ENCODE results near the gene CYB561D2. TPM values are rescaled to one million over a fixed set of nuclear protein-coding genes. Genes with fewer than 3 reads are reported as not detected.
A peak's percentile ranks its signal among the peaks of the same experiment; 100 is the strongest.

The CYB561D2 gene
- total and polyA plus RNA-seq, 8 donors, result 8.5 to 28.3 (median 11.2) TPM

- H3K4me1 ChIP-seq, result peaks cover 0 to 14% of the 10 kb centered on the region in 2 donors
- intact Hi-C loops (cut with DNase I), result no loop called here
- H3K36me3 ChIP-seq, result peaks cover 0 to 4% of the 10 kb centered on the region in 2 donors
- H3K27ac ChIP-seq, result no peak overlapping the region
- no peaks in the 10 kb centered on the region for H3K9me3 ChIP-seq
- no peak for TF ChIP-seq CTCF (IDR thresholded peaks at IDR 0.05)
- peaks cover 0 to 3% of the 10 kb centered on the region in 2 donors for H3K27me3 ChIP-seq
- no peak for ATAC-seq
- peak overlapping the region in 1 of 2 donors; percentile 48 for H3K4me3 ChIP-seq
- DNase-seq, result peak in 1 of 4 donors; percentile 72
Observed at GRCh38 chr3:50365842-50366220, 15.2 kb downstream of the CYB561D2 start.

- no peak for DNase-seq
Observed at GRCh38 chr3:50369012-50369670, 18.5 kb downstream of the CYB561D2 start.

GRCh38 chr3:50370594-50370993 lies 19.9 kb downstream of the CYB561D2 start:
- DNase-seq (peak in 1 of 4 donors; percentile 47), ATAC-seq (no peak)
- Histone ChIP-seq H3K9me3 (no peaks in the 10 kb centered on the region), H3K36me3 (peaks cover 0 to 4% of the 10 kb centered on the region in 2 donors), H3K4me3 (no peak overlapping the region), H3K4me1 (peaks cover 0 to 4% of the 10 kb centered on the region in 2 donors), H3K27me3 (peaks cover 0 to 3% of the 10 kb centered on the region in 2 donors), H3K27ac (no peak overlapping the region)
- TF ChIP-seq CTCF (IDR thresholded peaks at IDR 0.05), result no peak
- intact Hi-C loops (cut with DNase I), result loop anchor here in 1 of 2 donors (10.0 kb wide), 1 partner anchor 164 kb away; no protein-coding TSS in a partner anchor

More at GRCh38 chr3:50369012-50369670, 18.5 kb downstream of the CYB561D2 start:
- no peak for TF ChIP-seq CTCF (IDR thresholded peaks at IDR 0.05)
- no peak overlapping the region for H3K27ac ChIP-seq
- peaks cover 0 to 14% of the 10 kb centered on the region in 2 donors for H3K4me1 ChIP-seq
- H3K36me3 ChIP-seq, result peaks cover 0 to 4% of the 10 kb centered on the region in 2 donors
- peaks cover 0 to 3% of the 10 kb centered on the region in 2 donors for H3K27me3 ChIP-seq
- no peaks in the 10 kb centered on the region for H3K9me3 ChIP-seq
- intact Hi-C loops (cut with DNase I), result no loop called here
- no peak for ATAC-seq
- no peak overlapping the region for H3K4me3 ChIP-seq

- no peak for ATAC-seq
- Histone ChIP-seq H3K4me3 (no peak overlapping the region), H3K4me1 (no peaks in the 10 kb centered on the region), H3K36me3 (peaks cover 0 to 4% of the 10 kb centered on the region in 2 donors), H3K9me3 (no peaks in the 10 kb centered on the region), H3K27ac (no peak overlapping the region), H3K27me3 (peaks cover 0 to 3% of the 10 kb centered on the region in 2 donors)
- intact Hi-C loops (cut with DNase I), result loop anchor here in 1 of 2 donors (10.0 kb wide), 1 partner anchor 164 kb away; no protein-coding TSS in a partner anchor
- TF ChIP-seq CTCF (IDR thresholded peaks at IDR 0.05), result no peak
- no peak for DNase-seq
Observed at GRCh38 chr3:50371133-50371685, 20.5 kb downstream of the CYB561D2 start.

GRCh38 chr3:50372349-50372748 lies 21.7 kb downstream of the CYB561D2 start:
- intact Hi-C loops (cut with DNase I), result loop anchor here in 1 of 2 donors (10.0 kb wide), 1 partner anchor 162 kb away; no protein-coding TSS in a partner anchor
- peaks cover 0 to 3% of the 10 kb centered on the region in 2 donors for H3K27me3 ChIP-seq
- no peak overlapping the region for H3K27ac ChIP-seq
- TF ChIP-seq CTCF (IDR thresholded peaks at IDR 0.05), result no peak
- H3K36me3 ChIP-seq, result peaks cover 0 to 4% of the 10 kb centered on the region in 2 donors
- DNase-seq, result peak in 1 of 4 donors; percentile 71
- H3K4me1 ChIP-seq, result no peaks in the 10 kb centered on the region
- H3K4me3 ChIP-seq, result no peak overlapping the region
- no peak for ATAC-seq
- H3K9me3 ChIP-seq, result no peaks in the 10 kb centered on the region

Measured in left lung (tissue), 10 donors.